22Rv1 (cell line): ENCODE data around the gene PLAC8L1.

Experiments used
- H3K27ac ChIP-seq: fragments of 450-650 bp; 2 replicates; pipeline ENCODE4 v1.5.1; 2017
- ZFX ChIP-seq: fragments of 450-650 bp; IDR thresholded peaks from 2 replicates; pipeline ENCODE4 v1.6.1; 2017; ENCODE audit warnings: antibody characterized with exemption, borderline replicate concordance
- TF ChIP-seq, protein P1 (sequence below): fragments of 450-650 bp; IDR thresholded peaks from 2 replicates; pipeline ENCODE4 v1.5.1; 2017; ENCODE audit warnings: mild to moderate bottlenecking

PLAC8L1 gene

DNA sequence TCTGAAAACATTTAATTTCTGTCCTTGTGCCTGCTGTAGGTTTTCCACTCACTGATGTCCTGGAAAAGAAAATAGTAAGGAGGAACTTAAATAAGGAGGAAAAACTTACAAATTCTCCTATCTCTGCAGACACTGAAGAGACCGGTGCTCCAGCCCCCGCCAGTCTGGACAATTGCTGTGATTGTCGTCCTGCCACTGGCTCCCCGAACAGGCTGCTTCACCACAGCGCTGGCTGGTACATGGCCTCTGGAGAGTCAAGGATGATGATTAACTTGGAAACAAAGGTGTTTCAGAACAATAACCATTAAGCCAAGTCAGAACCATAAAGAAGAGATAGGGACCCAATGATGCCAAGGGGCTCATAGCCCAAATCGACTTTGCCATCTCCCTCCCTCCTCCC, 7.3 kb downstream of the PLAC8L1 start:
- H3K27ac ChIP-seq = no peak overlapping the region
- TF ChIP-seq, protein P1, sequence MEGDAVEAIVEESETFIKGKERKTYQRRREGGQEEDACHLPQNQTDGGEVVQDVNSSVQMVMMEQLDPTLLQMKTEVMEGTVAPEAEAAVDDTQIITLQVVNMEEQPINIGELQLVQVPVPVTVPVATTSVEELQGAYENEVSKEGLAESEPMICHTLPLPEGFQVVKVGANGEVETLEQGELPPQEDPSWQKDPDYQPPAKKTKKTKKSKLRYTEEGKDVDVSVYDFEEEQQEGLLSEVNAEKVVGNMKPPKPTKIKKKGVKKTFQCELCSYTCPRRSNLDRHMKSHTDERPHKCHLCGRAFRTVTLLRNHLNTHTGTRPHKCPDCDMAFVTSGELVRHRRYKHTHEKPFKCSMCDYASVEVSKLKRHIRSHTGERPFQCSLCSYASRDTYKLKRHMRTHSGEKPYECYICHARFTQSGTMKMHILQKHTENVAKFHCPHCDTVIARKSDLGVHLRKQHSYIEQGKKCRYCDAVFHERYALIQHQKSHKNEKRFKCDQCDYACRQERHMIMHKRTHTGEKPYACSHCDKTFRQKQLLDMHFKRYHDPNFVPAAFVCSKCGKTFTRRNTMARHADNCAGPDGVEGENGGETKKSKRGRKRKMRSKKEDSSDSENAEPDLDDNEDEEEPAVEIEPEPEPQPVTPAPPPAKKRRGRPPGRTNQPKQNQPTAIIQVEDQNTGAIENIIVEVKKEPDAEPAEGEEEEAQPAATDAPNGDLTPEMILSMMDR = no peak
- no peak for TF ChIP-seq ZFX

- TF ChIP-seq, protein P1 = no peak
- no peak for TF ChIP-seq ZFX
- no peak overlapping the region for H3K27ac ChIP-seq
These were observed 13.5 kb downstream of the PLAC8L1 start for GRCh38 chr5:146091881-146092280.

DNA sequence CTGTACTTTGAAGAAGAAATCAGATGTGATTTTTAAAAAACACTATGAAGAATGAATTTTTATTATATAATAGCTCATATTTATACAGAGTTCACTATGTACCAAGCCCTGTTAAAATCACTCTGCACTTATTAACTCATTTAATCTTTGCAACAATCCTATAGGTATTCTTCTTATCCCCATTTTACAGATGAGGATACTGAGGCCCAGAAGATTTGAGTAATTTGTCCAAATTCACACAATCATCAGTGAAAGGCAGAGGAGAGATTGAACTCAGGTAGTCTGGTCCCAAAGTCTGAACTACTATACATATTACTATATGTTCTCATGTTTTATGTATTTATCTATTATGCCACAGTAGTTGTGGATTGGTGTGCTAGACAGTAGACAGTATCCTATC, 16.1 kb downstream of the PLAC8L1 start:
- TF ChIP-seq ZFX = no peak
- TF ChIP-seq, protein P1 = no peak
- no peak overlapping the region for H3K27ac ChIP-seq

DNA sequence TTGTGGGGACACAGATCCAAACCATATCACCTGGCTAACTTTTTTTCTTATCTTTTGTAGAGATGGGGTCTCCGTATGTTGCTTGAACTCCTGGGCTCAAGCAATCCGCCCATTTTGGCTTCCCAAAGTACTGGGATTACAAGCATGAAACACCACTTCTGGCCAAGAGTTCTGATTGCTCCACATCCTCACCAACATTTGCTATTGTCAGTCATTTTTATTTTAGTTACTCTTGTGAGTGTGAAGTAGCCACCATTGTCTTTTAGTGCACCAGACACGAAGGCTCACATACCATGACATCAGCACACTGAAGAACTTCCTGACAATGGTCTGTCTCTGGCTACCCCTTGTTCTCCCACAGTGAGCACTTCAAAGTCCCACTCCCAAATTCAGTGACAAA, 17.3 kb downstream of the PLAC8L1 start:
- TF ChIP-seq, protein P1 = no peak
- no peak for TF ChIP-seq ZFX
- H3K27ac ChIP-seq = no peak overlapping the region

DNA sequence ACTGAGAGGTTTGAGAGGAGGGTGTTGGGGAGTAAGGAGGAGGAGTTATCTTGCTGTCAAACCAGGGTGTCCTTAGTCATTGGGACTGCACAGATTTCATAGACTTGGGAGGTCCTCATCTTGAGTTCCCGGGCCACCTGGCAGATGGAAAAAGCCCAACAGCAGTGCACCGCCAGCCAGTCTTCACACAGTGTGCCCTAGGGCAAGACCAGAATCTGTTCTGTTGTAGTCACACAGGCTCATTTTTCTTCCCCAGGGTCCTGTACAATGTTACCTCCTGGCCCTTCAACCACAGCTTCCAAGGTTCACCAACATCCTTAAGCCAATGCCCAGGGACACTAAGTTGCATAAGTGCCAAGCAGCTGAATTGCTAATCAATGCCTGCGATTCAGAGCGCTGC, 21.0 kb downstream of the PLAC8L1 start:
- TF ChIP-seq, protein P1 = no peak
- no peak for TF ChIP-seq ZFX
- no peak overlapping the region for H3K27ac ChIP-seq

- TF ChIP-seq, protein P1 = no peak
- no peak for TF ChIP-seq ZFX
- no peak overlapping the region for H3K27ac ChIP-seq
These were observed 22.6 kb downstream of the PLAC8L1 start for GRCh38 chr5:146082798-146083197.

GRCh38 chr5:146081556-146081955, 23.8 kb downstream of the PLAC8L1 start:
- no peak overlapping the region for H3K27ac ChIP-seq
- no peak for TF ChIP-seq ZFX
- TF ChIP-seq, protein P1 = no peak
